H9 (cell line): ENCODE results near the gene GPBAR1. TPM values are rescaled to one million over a fixed set of nuclear protein-coding genes. Genes with fewer than 3 reads are reported as not detected.

Source experiments
- DNase-seq: peaks from one replicate; pipeline ENCODE4 v3.0.0-alpha.2; 2017
- H2AFZ ChIP-seq: one replicate; pipeline ENCODE4 v1.6.1; 2013; ENCODE audit warnings: mild to moderate bottlenecking, low read length, control low read depth, moderate library complexity
- H2AK5ac ChIP-seq: 2 replicates; pipeline ENCODE4 v1.6.1; 2013; ENCODE audit warnings: low read length, control low read depth, mixed read lengths; ENCODE audit not compliant: insufficient read length
- H2BK120ac ChIP-seq: one replicate; pipeline ENCODE4 v1.6.1; 2013; ENCODE audit warnings: low read depth, mild to moderate bottlenecking, low read length, control low read depth, inconsistent platforms; ENCODE audit not compliant: poor library complexity, severe bottlenecking
- H2BK12ac ChIP-seq: 2 replicates; pipeline ENCODE4 v1.6.1; 2013; ENCODE audit warnings: low read length, control low read depth, mixed read lengths, low read depth; ENCODE audit not compliant: insufficient read length
- H2BK15ac ChIP-seq: 2 replicates; pipeline ENCODE4 v1.6.1; 2013; ENCODE audit warnings: low read depth, low read length, control low read depth
- H2BK20ac ChIP-seq: one replicate; pipeline ENCODE4 v1.6.1; 2013; ENCODE audit warnings: low read depth, mild to moderate bottlenecking, low read length, control low read depth, inconsistent platforms; ENCODE audit not compliant: poor library complexity, severe bottlenecking
- H2BK5ac ChIP-seq: 2 replicates; pipeline ENCODE4 v1.6.1; 2013; ENCODE audit warnings: low read length, control low read depth, mixed read lengths; ENCODE audit not compliant: insufficient read length
- H3K14ac ChIP-seq: 2 replicates; pipeline ENCODE4 v1.6.1; 2013; ENCODE audit warnings: low read length, control low read depth; ENCODE audit not compliant: insufficient read depth
- H3K18ac ChIP-seq: 2 replicates; pipeline ENCODE4 v1.6.1; 2013; ENCODE audit warnings: low read depth, mild to moderate bottlenecking, mixed read lengths, low read length, control low read depth; ENCODE audit not compliant: insufficient read length
- H3K23ac ChIP-seq: 2 replicates; pipeline ENCODE4 v1.6.1; 2013; ENCODE audit warnings: low read length, control low read depth, mixed read lengths, low read depth; ENCODE audit not compliant: insufficient read length
- H3K23me2 ChIP-seq: 2 replicates; pipeline ENCODE4 v1.6.1; 2013; ENCODE audit warnings: low read depth, mild to moderate bottlenecking, mixed read lengths, low read length, control low read depth; ENCODE audit not compliant: insufficient read length, poor library complexity, severe bottlenecking
- H3K27ac ChIP-seq: 2 replicates; pipeline ENCODE4 v1.5.1; 2013; ENCODE audit warnings: low read length, control low read depth, mixed read lengths, low read depth; ENCODE audit not compliant: insufficient read length
- H3K27me3 ChIP-seq: 2 replicates; pipeline ENCODE4 v1.6.1; 2013; ENCODE audit warnings: low read length, control low read depth, inconsistent platforms; ENCODE audit not compliant: insufficient read depth
- H3K4ac ChIP-seq: 2 replicates; pipeline ENCODE4 v1.6.1; 2013; ENCODE audit warnings: low read depth, mild to moderate bottlenecking, control low read depth, inconsistent platforms, low read length, moderate library complexity
- H3K4me1 ChIP-seq: 2 replicates; pipeline ENCODE4 v1.6.1; 2013; ENCODE audit warnings: low read length, control low read depth, inconsistent platforms; ENCODE audit not compliant: insufficient read depth
- H3K4me2 ChIP-seq: 2 replicates; pipeline ENCODE4 v1.6.1; 2013; ENCODE audit warnings: low read length, control low read depth, mixed read lengths; ENCODE audit not compliant: insufficient read length, insufficient read depth
- H3K56ac ChIP-seq: 2 replicates; pipeline ENCODE4 v1.6.1; 2013; ENCODE audit warnings: low read depth, mild to moderate bottlenecking, mixed read lengths, low read length, control low read depth; ENCODE audit not compliant: insufficient read length
- H3K79me1 ChIP-seq: 2 replicates; pipeline ENCODE4 v1.6.1; 2013; ENCODE audit warnings: low read depth, mild to moderate bottlenecking, moderate library complexity, low read length, control low read depth, inconsistent platforms; ENCODE audit not compliant: insufficient read depth, poor library complexity, severe bottlenecking
- H3K79me2 ChIP-seq: 2 replicates; pipeline ENCODE4 v1.6.1; 2013; ENCODE audit warnings: low read length, control low read depth, inconsistent platforms; ENCODE audit not compliant: insufficient read depth
- H3K9ac ChIP-seq: 2 replicates; pipeline ENCODE4 v1.6.1; 2013; ENCODE audit warnings: low read length, control low read depth, mixed read lengths; ENCODE audit not compliant: insufficient read length; ENCODE audit errors: extremely low read depth
- H3K9me3 ChIP-seq: one replicate; pipeline ENCODE4 v1.6.1; 2013; ENCODE audit warnings: low read depth, low read length, inconsistent platforms; ENCODE audit not compliant: control insufficient read depth
- H3T11ph ChIP-seq: one replicate; pipeline ENCODE4 v1.6.1; 2013; ENCODE audit warnings: mild to moderate bottlenecking, low read length, control low read depth, inconsistent platforms
- H4K20me1 ChIP-seq: one replicate; pipeline ENCODE4 v1.6.1; 2013; ENCODE audit not compliant: control insufficient read depth, insufficient read length, insufficient read depth
- H4K5ac ChIP-seq: 2 replicates; pipeline ENCODE4 v1.6.1; 2013; ENCODE audit warnings: low read depth, mild to moderate bottlenecking, mixed read lengths, low read length, control low read depth; ENCODE audit not compliant: insufficient read length
- H4K8ac ChIP-seq: replicated peaks from 2 replicates; pipeline ENCODE4 v1.6.1; 2013; ENCODE audit warnings: low read length, control low read depth, mixed read lengths, low read depth; ENCODE audit not compliant: insufficient read length
- H4K91ac ChIP-seq: 2 replicates; pipeline ENCODE4 v1.6.1; 2013; ENCODE audit warnings: low read depth, mild to moderate bottlenecking, moderate library complexity, mixed read lengths, low read length, control low read depth; ENCODE audit not compliant: insufficient read length
- H3K27ac Mint-ChIP-seq, 3 experiments: 2 replicates in 2 of 3; 3 replicates in 1 of 3; pipeline ENCODE4 v1.8.0; 2020 to 2021; ENCODE audit warnings: mixed read lengths in 3 of 3, mild to moderate bottlenecking in 1 of 3, moderate library complexity in 1 of 3
- H3K27me3 Mint-ChIP-seq: 2 replicates; pipeline ENCODE4 v1.8.0; 2021; ENCODE audit warnings: low read depth, mild to moderate bottlenecking, moderate library complexity, mixed read lengths
- H3K36me3 Mint-ChIP-seq, 3 experiments: 2 replicates in 2 of 3; 3 replicates in 1 of 3; pipeline ENCODE4 v1.8.0; 2020 to 2021; ENCODE audit warnings: low read depth in 3 of 3, mixed read lengths in 3 of 3; ENCODE audit not compliant: insufficient read depth in 1 of 3
- H3K4me1 Mint-ChIP-seq, 2 experiments: 2 replicates each; pipeline ENCODE4 v1.8.0; 2020; ENCODE audit warnings: mixed read lengths in 2 of 2
- H3K4me3 Mint-ChIP-seq, 2 experiments: 2 replicates in 1 of 2; 3 replicates in 1 of 2; pipeline ENCODE4 v1.8.0; 2020 to 2021; ENCODE audit warnings: mild to moderate bottlenecking in 2 of 2, mixed read lengths in 2 of 2, moderate library complexity in 1 of 2
- H3K9me3 Mint-ChIP-seq, 2 experiments: 2 replicates in 1 of 2; 3 replicates in 1 of 2; pipeline ENCODE4 v1.8.0; 2020; ENCODE audit warnings: mild to moderate bottlenecking in 2 of 2, mixed read lengths in 2 of 2, moderate library complexity in 1 of 2
- WGBS: extraction: QIAGEN DNeasy Blood & Tissue Kit; methylation state at CpG from one replicate; pipeline ENCODE4 v1.1.7; 2013; ENCODE audit warnings: missing lambda C conversion rate, low lambda C conversion rate, mixed read lengths; ENCODE audit not compliant: insufficient read length; ENCODE audit errors: extremely low coverage; 5-methylcytosine and 5-hydroxymethylcytosine counted together
- total RNA-seq: library from RNA; stranded (reverse); gene quantifications from 2 replicates; pipeline ENCODE4 v1.2.1, GENCODE V29; 2021
- TF ChIP-seq, protein P1 (sequence below): fragments of 200-600 bp; sonication (generic); conservative IDR thresholded peaks from 3 replicates; pipeline ENCODE4 v1.8.0; 2021; ENCODE audit warnings: antibody characterized with exemption, mild to moderate bottlenecking

The GPBAR1 gene
- total RNA-seq, 1 experiment from 2014 or later: 0.44 TPM

- Histone ChIP-seq H3K18ac (no peak overlapping the region), H2AK5ac (no peak overlapping the region), H2AFZ (no peak overlapping the region), H2BK5ac (no peak overlapping the region), H2BK12ac (no peak overlapping the region), H3K9me3 (no peaks in the 10 kb centered on the region), H3K9ac (no peak overlapping the region), H3K23me2 (no peaks in the 10 kb centered on the region), H3K14ac (no peak overlapping the region), H2BK20ac (no peak overlapping the region), H3K4me2 (no peak overlapping the region), H2BK120ac (no peak overlapping the region), H3K27me3 (no peaks in the 10 kb centered on the region), H3K56ac (no peak overlapping the region), H3K79me2 (no peaks in the 10 kb centered on the region), H3K4me1 (no peaks in the 10 kb centered on the region), H3K27ac (no peak overlapping the region), H4K8ac (no peak overlapping the region), H3K79me1 (no peaks in the 10 kb centered on the region), H3K23ac (no peak overlapping the region), H4K5ac (no peak overlapping the region), H2BK15ac (no peak overlapping the region), H4K91ac (no peak overlapping the region), H3K4ac (no peak overlapping the region), H4K20me1 (no peaks in the 10 kb centered on the region), H3T11ph (no peak overlapping the region)
- Mint-ChIP-seq H3K27ac (no peak overlapping the region), H3K4me3 (no peak overlapping the region), H3K27me3 (no peaks in the 10 kb centered on the region), H3K4me1 (no peaks in the 10 kb centered on the region), H3K9me3 (no peaks in the 10 kb centered on the region), H3K36me3 (peaks cover 51 to 89% (median 81%) of the 10 kb centered on the region in 3 experiments)
- DNase-seq: no peak
- TF ChIP-seq, protein P1, sequence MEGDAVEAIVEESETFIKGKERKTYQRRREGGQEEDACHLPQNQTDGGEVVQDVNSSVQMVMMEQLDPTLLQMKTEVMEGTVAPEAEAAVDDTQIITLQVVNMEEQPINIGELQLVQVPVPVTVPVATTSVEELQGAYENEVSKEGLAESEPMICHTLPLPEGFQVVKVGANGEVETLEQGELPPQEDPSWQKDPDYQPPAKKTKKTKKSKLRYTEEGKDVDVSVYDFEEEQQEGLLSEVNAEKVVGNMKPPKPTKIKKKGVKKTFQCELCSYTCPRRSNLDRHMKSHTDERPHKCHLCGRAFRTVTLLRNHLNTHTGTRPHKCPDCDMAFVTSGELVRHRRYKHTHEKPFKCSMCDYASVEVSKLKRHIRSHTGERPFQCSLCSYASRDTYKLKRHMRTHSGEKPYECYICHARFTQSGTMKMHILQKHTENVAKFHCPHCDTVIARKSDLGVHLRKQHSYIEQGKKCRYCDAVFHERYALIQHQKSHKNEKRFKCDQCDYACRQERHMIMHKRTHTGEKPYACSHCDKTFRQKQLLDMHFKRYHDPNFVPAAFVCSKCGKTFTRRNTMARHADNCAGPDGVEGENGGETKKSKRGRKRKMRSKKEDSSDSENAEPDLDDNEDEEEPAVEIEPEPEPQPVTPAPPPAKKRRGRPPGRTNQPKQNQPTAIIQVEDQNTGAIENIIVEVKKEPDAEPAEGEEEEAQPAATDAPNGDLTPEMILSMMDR: peak; percentile 51
- WGBS: no CpG with 5 or more reads among the region's 1 CpG
These were observed 29.9 kb upstream of the GPBAR1 start for GRCh38 chr2:218230882-218231281.
